ENCODE data around the gene PALM.

DNA sequence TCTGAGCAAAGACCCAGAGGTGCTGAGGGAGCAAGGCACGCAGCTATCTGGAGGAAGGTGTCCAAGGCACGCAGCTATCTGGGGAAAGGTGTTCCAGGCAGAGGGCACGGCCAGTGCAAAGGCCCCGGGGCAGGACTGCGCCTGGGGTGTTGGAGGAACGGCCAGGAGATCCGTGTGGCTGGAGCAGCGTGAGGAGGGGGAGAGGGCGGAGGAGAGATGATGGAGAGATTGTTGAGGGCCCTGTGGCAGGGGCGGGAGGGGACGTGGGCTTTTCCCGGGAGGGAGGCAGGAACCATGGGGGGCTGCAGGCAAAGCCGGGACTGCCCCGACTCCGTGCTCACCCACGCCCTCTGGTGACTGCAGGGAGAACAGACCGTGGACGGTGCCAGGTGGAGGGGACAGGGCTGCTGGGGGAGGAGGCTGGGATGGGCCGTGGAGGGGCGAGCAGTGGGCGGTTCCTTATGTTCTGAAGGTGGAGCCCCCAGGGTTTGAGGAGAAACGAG, 28.9 kb downstream of the PALM start:
- TF ChIP-seq CTCF (IDR thresholded peaks at IDR 0.05; ENCODE audit: low read depth, low read length, missing input control) (peak; percentile 38), REST (IDR thresholded peaks at IDR 0.05) (no peak), TAF1 (conservative IDR thresholded peaks at IDR 0.05) (no peak), EGR1 (IDR thresholded peaks at IDR 0.05; ENCODE audit: low read depth in 2 of 2) (no peak), HNF4A (conservative IDR thresholded peaks at IDR 0.05) (no peak), SP1 (IDR thresholded peaks at IDR 0.05) (no peak), RAD21 (IDR thresholded peaks at IDR 0.05) (peak; percentile 10 to 54), ATF3 (IDR thresholded peaks at IDR 0.05) (no peak), GABPA (IDR thresholded peaks at IDR 0.05 in 1 of 2, conservative IDR thresholded peaks at IDR 0.05 in 1 of 2) (no peak), JUND (IDR thresholded peaks at IDR 0.05) (no peak), RXRA (IDR thresholded peaks at IDR 0.05) (no peak)
- TF ChIP-seq, protein P1, sequence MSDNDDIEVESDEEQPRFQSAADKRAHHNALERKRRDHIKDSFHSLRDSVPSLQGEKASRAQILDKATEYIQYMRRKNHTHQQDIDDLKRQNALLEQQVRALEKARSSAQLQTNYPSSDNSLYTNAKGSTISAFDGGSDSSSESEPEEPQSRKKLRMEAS (IDR thresholded peaks at IDR 0.05), result no peak
- TF ChIP-seq, protein P2, sequence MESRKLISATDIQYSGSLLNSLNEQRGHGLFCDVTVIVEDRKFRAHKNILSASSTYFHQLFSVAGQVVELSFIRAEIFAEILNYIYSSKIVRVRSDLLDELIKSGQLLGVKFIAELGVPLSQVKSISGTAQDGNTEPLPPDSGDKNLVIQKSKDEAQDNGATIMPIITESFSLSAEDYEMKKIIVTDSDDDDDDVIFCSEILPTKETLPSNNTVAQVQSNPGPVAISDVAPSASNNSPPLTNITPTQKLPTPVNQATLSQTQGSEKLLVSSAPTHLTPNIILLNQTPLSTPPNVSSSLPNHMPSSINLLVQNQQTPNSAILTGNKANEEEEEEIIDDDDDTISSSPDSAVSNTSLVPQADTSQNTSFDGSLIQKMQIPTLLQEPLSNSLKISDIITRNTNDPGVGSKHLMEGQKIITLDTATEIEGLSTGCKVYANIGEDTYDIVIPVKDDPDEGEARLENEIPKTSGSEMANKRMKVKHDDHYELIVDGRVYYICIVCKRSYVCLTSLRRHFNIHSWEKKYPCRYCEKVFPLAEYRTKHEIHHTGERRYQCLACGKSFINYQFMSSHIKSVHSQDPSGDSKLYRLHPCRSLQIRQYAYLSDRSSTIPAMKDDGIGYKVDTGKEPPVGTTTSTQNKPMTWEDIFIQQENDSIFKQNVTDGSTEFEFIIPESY (IDR thresholded peaks at IDR 0.05), result no peak
